IMR-90 (cell line): ENCODE results near the gene EML4. TPM values are rescaled to one million over a fixed set of nuclear protein-coding genes. Genes with fewer than 3 reads are reported as not detected.
"Not testable (repeated sequence)": the region's sequence is repeated elsewhere in the genome, so short reads cannot be mapped to it uniquely, and the experiment has no call there.

ENCODE experiments used
- ATAC-seq: fragments of 200-7000 bp; cut with Tn5 transposase; 2 replicates; pipeline ENCODE4 v1.9.1; 2020; ENCODE audit warnings: low read depth, mild to moderate bottlenecking, moderate library complexity
- BruUV-seq: library from RNA; stranded (reverse); fragments of 400-500 nt; replicated peaks from 2 replicates; lab custom pipeline; 2021; lab: Mats Ljungman, UMichigan
- CTCF ChIA-PET: fragments of 300-600 bp; formaldehyde crosslinking; extraction: SDS; loops from one replicate; lab custom pipeline; 2021; ENCODE audit warnings: antibody characterized with exemption; lab: Yijun Ruan, JAX
- POLR2A ChIA-PET: fragments of 300-600 bp; sonication (Branson Sonifier 250); formaldehyde crosslinking; loops from one replicate; lab custom pipeline; 2022; ENCODE audit warnings: antibody characterized with exemption; ENCODE audit not compliant: unreplicated experiment; lab: Charles Lee
- DNase-seq: peaks from one replicate; pipeline ENCODE4 v3.0.0; 2013
- H2AFZ ChIP-seq: replicated peaks from 2 replicates; pipeline ENCODE3; 2013; ENCODE audit warnings: low read length, mild to moderate bottlenecking; ENCODE audit not compliant: poor library complexity
- H2AK5ac ChIP-seq: 2 replicates; pipeline ENCODE4 v1.6.1; 2013; ENCODE audit warnings: low read depth, low read length, inconsistent platforms
- H2AK9ac ChIP-seq: replicated peaks from 2 replicates; pipeline ENCODE3; 2013; ENCODE audit warnings: mild to moderate bottlenecking, low read depth, low read length, moderate library complexity; ENCODE audit not compliant: poor library complexity
- H2BK120ac ChIP-seq: 2 replicates; pipeline ENCODE4 v1.6.1; 2013; ENCODE audit warnings: low read depth, low read length, inconsistent platforms
- H2BK15ac ChIP-seq: 3 replicates; pipeline ENCODE4 v1.6.1; 2013; ENCODE audit warnings: low read depth, low read length, inconsistent platforms
- H2BK20ac ChIP-seq: 2 replicates; pipeline ENCODE4 v1.6.1; 2013; ENCODE audit warnings: low read depth, mild to moderate bottlenecking, inconsistent platforms, low read length, moderate library complexity
- H2BK5ac ChIP-seq: 2 replicates; pipeline ENCODE4 v1.6.1; 2013; ENCODE audit warnings: mild to moderate bottlenecking, low read depth, low read length, inconsistent platforms; ENCODE audit not compliant: poor library complexity, severe bottlenecking
- H3K14ac ChIP-seq: replicated peaks from 2 replicates; pipeline ENCODE4 v1.6.1; 2013; ENCODE audit warnings: low read depth, low read length, inconsistent platforms
- H3K18ac ChIP-seq: 2 replicates; pipeline ENCODE4 v1.6.1; 2013; ENCODE audit warnings: low read depth, low read length, control low read depth
- H3K23ac ChIP-seq: 2 replicates; pipeline ENCODE4 v1.6.1; 2013; ENCODE audit warnings: low read depth, low read length, inconsistent platforms
- H3K27ac ChIP-seq: 2 replicates; pipeline ENCODE4 v1.5.1; 2013; ENCODE audit warnings: mild to moderate bottlenecking, control low read depth, low read length; ENCODE audit not compliant: insufficient read depth
- H3K27me3 ChIP-seq: 2 replicates; pipeline ENCODE4 v1.6.1; 2013; ENCODE audit warnings: low read length; ENCODE audit not compliant: control insufficient read depth, insufficient read depth
- H3K36me3 ChIP-seq: 2 replicates; pipeline ENCODE4 v1.6.1; 2013; ENCODE audit warnings: low read length, mixed read lengths; ENCODE audit not compliant: control insufficient read depth, insufficient read depth
- H3K4ac ChIP-seq: 2 replicates; pipeline ENCODE4 v1.6.1; 2013; ENCODE audit warnings: low read depth, low read length, inconsistent platforms
- H3K4me1 ChIP-seq: 2 replicates; pipeline ENCODE4 v1.6.1; 2013; ENCODE audit warnings: low read length, mixed read lengths; ENCODE audit not compliant: control insufficient read depth, insufficient read depth
- H3K4me2 ChIP-seq: 2 replicates; pipeline ENCODE4 v1.6.1; 2013; ENCODE audit warnings: low read depth, mild to moderate bottlenecking, control low read depth, low read length, moderate library complexity
- H3K4me3 ChIP-seq: 2 replicates; pipeline ENCODE4 v1.5.1; 2013; ENCODE audit warnings: low read depth, mild to moderate bottlenecking, control low read depth, low read length, moderate library complexity; ENCODE audit not compliant: insufficient read depth
- H3K56ac ChIP-seq: 2 replicates; pipeline ENCODE4 v1.6.1; 2013; ENCODE audit warnings: low read length, inconsistent platforms; ENCODE audit not compliant: insufficient read depth; ENCODE audit errors: extremely low read depth
- H3K79me1 ChIP-seq, 2 experiments: 2 replicates each; pipeline ENCODE4 v1.6.1; 2013; ENCODE audit warnings: low read length in 2 of 2, inconsistent platforms in 1 of 2, low read depth in 1 of 2
- H3K9ac ChIP-seq: 2 replicates; pipeline ENCODE4 v1.6.1; 2013; ENCODE audit warnings: low read depth, low read length, control low read depth
- H3K9me1 ChIP-seq: 2 replicates; pipeline ENCODE4 v1.6.1; 2013; ENCODE audit warnings: low read length, inconsistent platforms; ENCODE audit not compliant: insufficient read depth
- H3K9me3 ChIP-seq: 2 replicates; pipeline ENCODE4 v1.6.1; 2013; ENCODE audit warnings: low read length; ENCODE audit not compliant: control insufficient read depth, insufficient read depth
- H4K20me1 ChIP-seq: 2 replicates; pipeline ENCODE4 v1.6.1; 2013; ENCODE audit warnings: low read length, inconsistent platforms; ENCODE audit not compliant: insufficient read depth
- H4K5ac ChIP-seq: 2 replicates; pipeline ENCODE4 v1.6.1; 2013; ENCODE audit warnings: mild to moderate bottlenecking, low read depth, low read length, control low read depth
- H4K8ac ChIP-seq, 2 experiments: 2 replicates each; pipeline ENCODE4 v1.6.1; 2013; ENCODE audit warnings: low read depth in 2 of 2, low read length in 2 of 2, control low read depth in 1 of 2, inconsistent platforms in 1 of 2
- H4K91ac ChIP-seq: 2 replicates; pipeline ENCODE4 v1.6.1; 2013; ENCODE audit warnings: low read depth, low read length, inconsistent platforms; ENCODE audit not compliant: insufficient read depth
- WGBS, 2 experiments: methylation state at CpG; one replicate each; pipeline versions ENCODE4 v1.1.5 to v1.1.7; 2013; ENCODE audit warnings: missing lambda C conversion rate in 2 of 2; ENCODE audit not compliant: insufficient read length in 1 of 2; ENCODE audit errors: extremely low coverage in 2 of 2; 5-methylcytosine and 5-hydroxymethylcytosine counted together
- dilution Hi-C: fragments of 300-500 bp; cut with HindIII; formaldehyde crosslinking; loops from one replicate; pipeline ENCODE4 v1.14.3; 2018; ENCODE audit warnings: low sequenced_read_pairs; ENCODE audit not compliant: unreplicated experiment
- in situ Hi-C: fragments of 300-500 bp; cut with MboI; formaldehyde crosslinking; loops from 3 replicates; pipeline ENCODE4 v1.14.3; 2019; ENCODE audit warnings: low sequenced_read_pairs, inconsistent platforms, mixed read lengths
- intact Hi-C: fragments of 100-400 bp; cut with micrococcal nuclease; formaldehyde crosslinking; loops from 2 replicates; pipeline ENCODE4 v1.10.0; 2022
- polyA plus RNA-seq, 3 experiments: library from polyadenylated mRNA; depleted of rRNA; stranded (reverse); fragments of >200 nt; gene quantifications; 2 replicates each; pipeline ENCODE4 v1.2.3, GENCODE V29; 2012; ENCODE audit warnings: low replicate concordance in 1 of 3
- total RNA-seq: library from RNA; depleted of rRNA; stranded (reverse); fragments of >200 nt; gene quantifications from 2 replicates; pipeline ENCODE4 v1.2.3, GENCODE V29; 2012

EML4 gene
- total and polyA plus RNA-seq, 2 of the 4 experiments (the other 2 are of a cell fraction): 29.7 to 73.7 TPM

- WGBS, 2 experiments: 100% methylated on average over 1 of the region's 6 CpGs; no CpG with 5 or more reads in 1 of the 2 experiments
- BruUV-seq, H3K4ac ChIP-seq, H2AFZ ChIP-seq, H4K91ac ChIP-seq, H3K27me3 ChIP-seq, H4K8ac ChIP-seq, dilution Hi-C loops, H3K9ac ChIP-seq, H3K27ac ChIP-seq, DNase-seq, H2BK120ac ChIP-seq, intact Hi-C loops, H2AK9ac ChIP-seq, H2AK5ac ChIP-seq, ATAC-seq, in situ Hi-C loops, H3K9me3 ChIP-seq, H3K56ac ChIP-seq, H4K5ac ChIP-seq, H2BK20ac ChIP-seq, H3K4me3 ChIP-seq, H2BK15ac ChIP-seq, H3K4me2 ChIP-seq, H3K4me1 ChIP-seq, H3K9me1 ChIP-seq, H2BK5ac ChIP-seq, CTCF ChIA-PET, H3K23ac ChIP-seq, POLR2A ChIA-PET, H3K14ac ChIP-seq, H4K20me1 ChIP-seq, H3K18ac ChIP-seq: not testable (repeated sequence)
- Histone ChIP-seq H3K79me1 (peaks cover 17 to 44% of the 10 kb centered on the region in 2 experiments), H3K36me3 (peaks cover 40% of the 10 kb centered on the region)
Observed at GRCh38 chr2:42334865-42335264, 165.7 kb downstream of the EML4 start.
